ENCODE measurements around the gene SORCS2.

DNA sequence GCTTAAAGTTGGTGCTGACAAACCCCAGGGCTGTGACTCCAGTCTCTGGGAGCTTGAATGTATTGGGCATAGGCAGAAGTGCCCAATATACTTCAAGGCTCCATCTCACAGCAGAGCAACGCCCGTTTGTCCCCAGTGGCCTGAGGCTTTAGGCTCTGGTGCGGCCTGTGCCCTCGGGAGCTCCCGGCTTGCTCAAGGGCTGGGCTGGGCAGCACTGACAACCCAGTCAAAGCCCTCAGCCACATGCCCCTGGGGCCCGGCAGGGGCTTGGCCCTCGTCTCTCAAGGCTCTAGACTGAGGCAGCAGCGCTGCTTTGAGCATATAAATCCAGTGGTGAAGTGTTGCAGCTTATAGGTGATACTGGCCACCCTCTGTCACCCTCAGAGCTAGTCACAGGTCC, 543.6 kb downstream of the SORCS2 start:
- TF ChIP-seq POLR2A (IDR thresholded peaks at IDR 0.05; ENCODE audit: low read length) (no peak), GATA1 (IDR thresholded peaks at IDR 0.05; ENCODE audit: low read depth, low read length) (no peak)
